ENCODE measurements around the gene MYZAP.

GRCh38 chr15:57556040-57556439 lies 35.7 kb upstream of the MYZAP start:
- no peak for TF ChIP-seq CTCF (conservative IDR thresholded peaks at IDR 0.05; ENCODE audit: low read length)
- no peak for TF ChIP-seq EZH2phosphoT487 (IDR thresholded peaks at IDR 0.05; ENCODE audit: borderline replicate concordance)

All from Loucy (cell line).